Osteocyte (in vitro differentiated cells): ENCODE results near the gene IST1. TPM values are rescaled to one million over a fixed set of nuclear protein-coding genes. Genes with fewer than 3 reads are reported as not detected.

Experiments
- DNase-seq: peaks from one replicate; pipeline ENCODE4 v3.0.0; 2021; ENCODE audit warnings: mixed read lengths; ENCODE audit not compliant: unreplicated experiment; ENCODE audit errors: extremely low spot score
- H3K27ac Mint-ChIP-seq: one replicate; pipeline ENCODE4 v1.8.0; 2021; ENCODE audit warnings: mild to moderate bottlenecking, mixed read lengths; ENCODE audit not compliant: unreplicated experiment
- H3K27me3 Mint-ChIP-seq: one replicate; pipeline ENCODE4 v1.8.0; 2021; ENCODE audit warnings: mixed read lengths; ENCODE audit not compliant: unreplicated experiment
- H3K36me3 Mint-ChIP-seq: one replicate; pipeline ENCODE4 v1.8.0; 2021; ENCODE audit warnings: mixed read lengths; ENCODE audit not compliant: unreplicated experiment
- H3K4me1 Mint-ChIP-seq: one replicate; pipeline ENCODE4 v1.8.0; 2021; ENCODE audit warnings: mixed read lengths; ENCODE audit not compliant: unreplicated experiment
- H3K4me3 Mint-ChIP-seq: one replicate; pipeline ENCODE4 v1.8.0; 2021; ENCODE audit warnings: mild to moderate bottlenecking, moderate library complexity, mixed read lengths; ENCODE audit not compliant: unreplicated experiment
- H3K9me3 Mint-ChIP-seq: one replicate; pipeline ENCODE4 v1.8.0; 2021; ENCODE audit warnings: mixed read lengths; ENCODE audit not compliant: unreplicated experiment
- total RNA-seq: library from RNA; stranded (reverse); gene quantifications from 2 replicates; pipeline ENCODE4 v1.2.1, GENCODE V29; 2021
- TF ChIP-seq, protein P1 (sequence below): fragments of 200-600 bp; sonication (generic); IDR thresholded peaks from 2 replicates; pipeline ENCODE4 v1.5.0; 2021; ENCODE audit warnings: antibody characterized with exemption, mild to moderate bottlenecking, moderate library complexity

The IST1 gene
- total RNA-seq, 1 donor from 2014 or later = 230 TPM

DNA sequence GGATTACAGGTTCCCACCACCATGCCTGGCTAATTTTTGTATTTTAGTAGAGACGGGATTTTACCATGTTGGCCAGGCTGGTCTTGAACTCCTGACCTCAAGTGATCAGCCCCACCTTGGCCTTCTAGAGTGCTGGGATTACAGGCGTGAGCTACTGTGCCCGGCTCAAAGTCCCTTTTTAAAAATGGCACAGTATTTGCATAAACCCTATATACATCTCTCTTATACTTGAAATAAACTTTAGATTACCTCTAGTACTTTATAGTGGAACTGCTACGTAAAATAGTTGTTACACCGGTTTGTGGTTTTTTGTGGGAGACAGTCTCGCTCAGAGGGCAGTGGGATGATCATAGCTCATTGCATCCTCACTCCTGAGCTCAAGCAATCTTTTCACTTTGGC is 36.3 kb downstream of the IST1 start:
- H3K9me3 Mint-ChIP-seq = no peaks in the 10 kb centered on the region
- H3K36me3 Mint-ChIP-seq = peaks cover 40% of the 10 kb centered on the region
- peaks cover 18% of the 10 kb centered on the region for H3K4me1 Mint-ChIP-seq
- no peaks in the 10 kb centered on the region for H3K27me3 Mint-ChIP-seq
- TF ChIP-seq, protein P1, sequence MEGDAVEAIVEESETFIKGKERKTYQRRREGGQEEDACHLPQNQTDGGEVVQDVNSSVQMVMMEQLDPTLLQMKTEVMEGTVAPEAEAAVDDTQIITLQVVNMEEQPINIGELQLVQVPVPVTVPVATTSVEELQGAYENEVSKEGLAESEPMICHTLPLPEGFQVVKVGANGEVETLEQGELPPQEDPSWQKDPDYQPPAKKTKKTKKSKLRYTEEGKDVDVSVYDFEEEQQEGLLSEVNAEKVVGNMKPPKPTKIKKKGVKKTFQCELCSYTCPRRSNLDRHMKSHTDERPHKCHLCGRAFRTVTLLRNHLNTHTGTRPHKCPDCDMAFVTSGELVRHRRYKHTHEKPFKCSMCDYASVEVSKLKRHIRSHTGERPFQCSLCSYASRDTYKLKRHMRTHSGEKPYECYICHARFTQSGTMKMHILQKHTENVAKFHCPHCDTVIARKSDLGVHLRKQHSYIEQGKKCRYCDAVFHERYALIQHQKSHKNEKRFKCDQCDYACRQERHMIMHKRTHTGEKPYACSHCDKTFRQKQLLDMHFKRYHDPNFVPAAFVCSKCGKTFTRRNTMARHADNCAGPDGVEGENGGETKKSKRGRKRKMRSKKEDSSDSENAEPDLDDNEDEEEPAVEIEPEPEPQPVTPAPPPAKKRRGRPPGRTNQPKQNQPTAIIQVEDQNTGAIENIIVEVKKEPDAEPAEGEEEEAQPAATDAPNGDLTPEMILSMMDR = no peak
- no peak overlapping the region for H3K4me3 Mint-ChIP-seq
- H3K27ac Mint-ChIP-seq = no peak overlapping the region
- no peak for DNase-seq

DNA sequence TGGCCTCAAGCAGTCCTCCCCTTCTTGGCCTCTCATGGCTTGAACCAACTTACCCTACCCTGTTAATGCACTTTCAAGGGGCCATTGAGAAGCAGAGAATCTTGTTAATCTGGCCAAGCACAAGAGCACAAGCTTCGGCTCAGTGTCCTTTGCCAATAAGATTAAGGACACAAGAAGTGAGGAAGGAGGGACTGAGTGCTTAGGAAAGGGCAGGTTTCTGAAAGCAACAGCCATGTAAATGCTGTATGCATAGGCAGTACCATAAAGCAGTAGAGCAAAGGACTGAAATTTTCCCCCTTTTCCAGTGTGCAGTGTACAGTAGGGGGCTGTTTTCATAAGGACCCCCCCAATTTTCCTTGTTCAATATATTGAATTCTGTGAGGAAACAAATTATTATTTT is 37.7 kb downstream of the IST1 start:
- TF ChIP-seq, protein P1 = no peak
- peaks cover 6% of the 10 kb centered on the region for H3K4me1 Mint-ChIP-seq
- H3K4me3 Mint-ChIP-seq = no peak overlapping the region
- DNase-seq = no peak
- H3K36me3 Mint-ChIP-seq = peaks cover 27% of the 10 kb centered on the region
- no peaks in the 10 kb centered on the region for H3K9me3 Mint-ChIP-seq
- no peaks in the 10 kb centered on the region for H3K27me3 Mint-ChIP-seq
- no peak overlapping the region for H3K27ac Mint-ChIP-seq

DNA sequence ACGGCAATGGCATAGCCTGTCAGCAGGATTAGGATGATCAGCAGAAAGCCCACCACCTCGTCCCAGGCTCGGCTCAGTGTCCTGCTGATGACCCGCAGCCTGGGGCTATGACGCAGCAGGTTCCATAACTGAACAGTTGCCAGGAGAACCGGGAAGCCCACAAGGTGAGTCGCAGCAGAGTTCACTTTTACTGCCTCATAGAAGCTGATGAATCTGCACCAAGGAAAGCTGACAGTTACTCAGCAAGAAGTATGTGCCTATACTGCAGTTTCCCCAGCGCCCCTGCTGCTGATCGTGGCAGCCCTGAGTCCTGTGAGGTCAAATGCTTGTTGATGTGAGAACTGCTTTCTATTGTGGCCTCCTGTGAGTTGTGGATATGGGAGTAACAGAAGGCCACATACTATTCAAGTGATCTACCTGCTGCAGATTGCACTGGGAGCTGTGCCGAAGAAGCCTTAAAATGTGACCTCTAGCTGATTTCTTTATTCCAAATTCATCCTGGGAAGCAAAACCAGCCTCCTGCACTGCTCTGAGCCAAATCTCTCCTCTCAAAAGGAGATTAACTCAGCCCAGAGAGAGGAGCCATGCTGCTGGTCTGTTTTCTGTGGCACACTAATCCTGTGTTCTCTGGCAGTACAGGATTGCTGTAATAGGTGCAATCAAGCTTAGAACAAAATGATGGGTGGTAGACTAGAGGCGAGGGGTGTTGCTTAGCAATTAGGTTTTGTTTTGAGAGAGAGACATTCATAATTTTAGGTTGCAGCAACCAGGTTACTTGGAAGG is 38.8 kb downstream of the IST1 start:
- TF ChIP-seq, protein P1 = no peak
- Mint-ChIP-seq H3K36me3 (peaks cover 19% of the 10 kb centered on the region), H3K27me3 (no peaks in the 10 kb centered on the region), H3K27ac (no peak overlapping the region), H3K4me1 (peaks cover 1% of the 10 kb centered on the region), H3K4me3 (no peak overlapping the region), H3K9me3 (no peaks in the 10 kb centered on the region)
- no peak for DNase-seq

DNA sequence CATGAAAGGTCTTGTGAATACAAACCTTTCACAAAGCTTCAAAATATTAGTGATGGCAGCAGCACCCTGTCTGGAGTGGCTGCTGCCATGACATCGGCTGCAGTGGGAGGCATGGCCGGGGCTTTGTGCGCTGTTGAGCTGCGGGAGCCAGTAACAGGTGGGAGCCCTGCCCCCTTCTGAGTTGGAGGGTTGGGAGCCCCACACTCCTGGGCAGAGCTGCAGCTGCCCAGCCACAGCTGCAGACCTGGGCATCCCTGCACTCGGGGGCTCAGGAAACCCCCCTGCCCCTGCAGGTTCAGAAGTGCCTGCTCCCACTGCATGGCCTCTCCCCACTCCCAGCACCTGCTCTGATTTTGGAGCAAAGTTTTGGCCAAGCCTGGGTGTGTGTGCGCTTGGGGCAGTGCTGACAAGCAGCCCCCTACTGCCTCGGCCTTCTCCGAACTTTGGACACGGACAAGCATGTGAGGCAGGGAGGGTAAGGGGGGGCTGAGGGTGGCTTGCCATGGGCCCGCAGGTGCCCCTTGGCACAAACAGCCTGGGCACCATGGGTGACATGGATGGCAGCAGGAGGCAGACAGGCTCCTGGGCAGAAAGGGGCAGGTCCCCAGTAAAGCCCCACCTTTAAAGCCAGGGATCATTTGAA is 42.7 kb downstream of the IST1 start:
- Mint-ChIP-seq H3K27me3 (no peaks in the 10 kb centered on the region), H3K4me1 (no peaks in the 10 kb centered on the region), H3K36me3 (peaks cover 11% of the 10 kb centered on the region), H3K27ac (no peak overlapping the region), H3K4me3 (no peak overlapping the region), H3K9me3 (no peaks in the 10 kb centered on the region)
- TF ChIP-seq, protein P1 = no peak
- DNase-seq = no peak

DNA sequence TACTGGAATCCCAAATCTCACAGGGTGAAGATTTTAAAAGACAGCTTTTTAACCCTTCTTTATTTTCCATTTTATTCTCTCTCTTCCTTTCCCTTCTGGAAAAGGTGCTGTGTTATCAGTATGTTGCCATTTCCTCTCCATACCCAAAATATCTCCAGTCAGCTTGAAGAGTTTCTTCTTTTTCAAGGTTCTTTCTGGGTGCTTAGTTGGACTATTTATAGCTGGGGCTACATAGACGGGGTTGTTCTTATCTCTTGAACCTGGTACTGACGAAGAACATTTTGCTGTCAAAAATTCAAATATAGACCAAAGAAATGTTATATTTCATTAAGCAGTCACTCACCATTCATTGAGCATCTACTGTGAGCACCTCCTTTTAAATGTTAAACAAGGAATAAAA is 48.6 kb downstream of the IST1 start:
- no peaks in the 10 kb centered on the region for H3K9me3 Mint-ChIP-seq
- peaks cover 14% of the 10 kb centered on the region for H3K27me3 Mint-ChIP-seq
- TF ChIP-seq, protein P1 = no peak
- no peaks in the 10 kb centered on the region for H3K4me1 Mint-ChIP-seq
- H3K4me3 Mint-ChIP-seq = no peak overlapping the region
- H3K27ac Mint-ChIP-seq = no peak overlapping the region
- no peak for DNase-seq
- H3K36me3 Mint-ChIP-seq = no peaks in the 10 kb centered on the region
